Measurements from ENCODE around the gene GPR17.

The GPR17 gene

DNA sequence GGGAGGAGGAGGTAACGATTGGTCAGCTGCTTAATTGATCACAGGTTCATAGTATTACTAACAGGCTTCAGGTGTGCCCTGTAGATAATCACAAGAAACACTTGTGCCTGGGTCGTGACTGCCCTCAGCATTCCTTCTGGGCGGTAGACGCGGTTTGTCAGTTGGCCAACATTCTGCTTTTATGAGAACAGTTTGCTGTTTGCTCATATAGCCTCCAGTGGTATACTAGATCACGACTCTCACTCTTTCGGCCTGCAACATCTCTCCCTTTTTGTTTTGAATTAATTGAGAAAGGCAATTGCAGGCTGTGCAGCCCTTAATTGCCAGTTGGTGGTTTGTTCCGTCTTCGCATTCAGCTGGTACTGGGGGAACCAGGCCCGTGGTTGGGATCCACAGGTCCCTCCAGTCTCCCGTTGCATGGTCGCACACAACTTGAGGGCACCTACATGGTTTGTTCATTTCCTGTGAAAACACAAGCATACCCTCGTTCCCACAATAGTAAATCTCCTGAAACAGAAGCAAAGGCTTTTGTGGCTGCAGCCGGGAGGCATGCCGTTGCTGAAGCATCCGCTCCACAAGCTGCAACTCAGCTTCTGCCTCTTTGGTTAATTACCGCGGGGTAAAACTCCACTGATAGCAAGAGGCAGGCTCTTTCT, 30.3 kb upstream of the GPR17 start:
- no peak for DNase-seq

DNA sequence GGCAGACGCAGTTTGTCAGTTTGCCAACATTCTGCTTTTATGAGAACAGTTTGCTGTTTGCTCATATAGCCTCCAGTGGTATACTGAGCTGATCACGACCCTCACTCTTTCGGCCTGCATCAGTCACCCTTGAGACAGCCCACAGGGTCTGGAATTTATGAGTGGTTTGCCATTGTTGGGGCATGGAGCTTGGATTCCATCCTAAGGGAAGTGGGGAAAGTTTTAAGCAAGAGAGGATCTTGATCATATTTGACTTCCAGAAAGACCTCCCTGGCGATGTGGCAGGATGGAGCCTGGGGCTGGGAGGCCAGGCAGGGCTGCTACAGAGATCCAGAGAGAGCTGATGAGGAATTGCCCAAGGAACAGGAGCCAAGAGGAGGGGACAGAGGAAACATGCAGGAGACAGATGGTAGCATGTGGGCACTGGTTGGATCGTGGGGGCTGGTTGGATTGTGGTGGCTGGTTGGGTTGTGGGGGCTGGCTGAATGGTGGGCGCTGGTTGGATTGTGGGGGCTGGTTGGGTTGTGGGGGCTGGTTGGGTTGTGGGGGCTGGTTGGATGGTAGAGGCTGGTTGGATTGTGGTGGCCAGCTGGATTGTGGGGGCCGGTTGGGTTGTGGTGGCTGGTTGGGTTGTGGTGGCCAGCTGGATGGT, 27.3 kb upstream of the GPR17 start:
- no peak for DNase-seq

GRCh38 chr2:127619203-127619590, 26.8 kb upstream of the GPR17 start:
- no peak for DNase-seq

GRCh38 chr2:127619877-127620705, 25.9 kb upstream of the GPR17 start:
- DNase-seq = no peak

GRCh38 chr2:127620866-127621265, 25.1 kb upstream of the GPR17 start:
- no peak for DNase-seq

DNA sequence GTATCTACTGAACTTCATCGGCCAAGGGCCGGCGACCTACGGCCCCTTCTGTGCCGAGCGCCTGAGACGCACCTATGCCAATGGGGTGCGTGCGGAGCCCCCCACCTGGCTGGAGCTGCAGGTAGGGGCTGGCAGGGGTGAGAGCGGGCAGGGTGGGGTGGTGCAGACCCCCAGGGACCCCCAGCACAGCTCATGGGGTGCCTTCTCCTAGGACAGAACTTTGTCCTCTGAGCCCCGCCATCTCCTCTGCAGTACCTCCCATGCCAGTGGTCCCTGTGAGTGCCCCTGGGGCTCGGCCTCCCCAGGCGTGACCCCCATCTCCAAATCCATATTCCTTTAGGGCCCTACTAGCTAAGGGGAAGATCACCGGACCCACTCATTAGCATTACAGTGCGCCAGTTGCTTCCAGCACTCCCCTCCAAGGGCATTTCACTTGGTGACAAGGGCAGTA, 23.9 kb upstream of the GPR17 start:
- no peak for DNase-seq

DNA sequence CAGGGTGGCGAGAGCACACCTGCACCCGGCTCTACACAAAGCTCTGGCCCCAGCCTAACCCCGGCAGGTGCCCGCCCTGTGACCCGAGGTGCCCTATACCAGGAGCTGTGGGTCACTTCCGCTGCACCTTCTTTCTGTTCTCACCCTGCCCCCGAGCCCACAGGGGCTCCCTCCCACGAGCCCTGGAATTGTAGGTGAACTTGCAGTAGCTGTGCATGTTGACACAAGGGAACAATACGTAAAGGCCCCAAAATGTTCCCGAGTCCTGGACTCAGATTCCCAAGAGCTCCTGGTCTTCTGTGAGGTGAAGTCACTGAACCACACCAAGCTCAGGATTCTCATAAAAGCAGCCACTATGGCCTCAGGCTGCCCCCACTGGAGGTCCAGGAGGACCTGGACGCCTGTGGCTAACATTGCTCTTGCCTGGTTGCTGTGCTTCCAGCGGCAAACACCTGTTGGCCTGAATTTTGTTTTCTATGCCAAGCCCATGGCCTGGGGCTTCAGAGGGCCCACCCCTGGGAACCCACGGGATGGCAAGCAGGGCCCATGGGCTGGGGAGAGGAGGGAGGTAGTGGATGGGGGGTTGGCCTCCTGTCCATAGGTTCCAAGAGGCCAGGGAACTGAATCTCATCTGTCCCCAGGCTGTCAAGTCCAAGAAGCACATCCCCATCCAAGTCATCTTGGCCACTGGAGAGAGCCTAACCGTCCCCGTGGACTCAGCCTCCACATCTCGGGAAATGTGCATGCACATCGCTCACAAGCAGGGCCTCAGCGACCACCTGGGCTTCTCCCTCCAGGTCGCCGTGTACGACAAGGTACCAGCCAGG, 23.2 kb upstream of the GPR17 start:
- no peak for DNase-seq

DNA sequence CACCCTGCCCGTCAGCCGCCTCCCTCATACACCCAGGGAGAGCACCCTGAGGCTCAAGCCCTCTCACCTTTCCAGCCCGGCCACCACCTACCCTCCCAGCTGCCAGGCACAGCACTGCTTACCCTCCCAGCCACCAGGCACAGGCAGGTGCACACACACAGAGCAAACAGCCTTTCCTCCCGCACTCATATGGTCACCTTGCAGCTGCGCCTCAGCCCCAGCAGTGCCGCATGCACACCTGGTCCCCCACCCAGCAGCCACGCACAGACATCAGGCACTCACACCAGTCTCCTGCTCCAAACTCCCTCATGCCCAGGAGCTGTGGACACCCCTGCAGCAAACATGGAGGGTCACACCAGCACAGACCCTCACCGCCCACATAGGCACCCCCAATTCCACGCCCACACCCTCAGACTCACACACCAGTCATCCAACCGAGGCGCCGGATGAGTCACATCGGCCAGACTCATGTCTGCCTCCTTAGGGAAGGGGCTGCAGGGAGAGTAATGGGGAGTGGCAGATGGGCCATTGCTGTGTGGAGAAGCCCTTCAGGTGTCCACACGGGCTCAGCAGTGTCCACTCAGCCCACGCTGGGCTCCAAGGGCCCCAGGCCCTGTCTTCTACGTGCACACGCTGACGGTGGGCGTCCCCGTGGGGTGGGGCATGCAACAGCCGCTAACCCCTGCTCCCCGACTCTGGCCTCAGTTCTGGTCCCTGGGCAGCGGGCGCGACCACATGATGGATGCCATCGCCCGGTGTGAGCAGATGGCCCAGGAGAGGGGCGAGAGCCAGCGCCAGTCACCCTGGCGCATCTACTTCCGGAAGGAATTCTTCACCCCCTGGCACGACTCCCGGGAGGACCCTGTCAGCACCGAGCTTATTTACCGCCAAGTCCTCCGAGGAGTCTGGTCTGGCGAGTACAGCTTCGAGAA, 22.3 kb upstream of the GPR17 start:
- DNase-seq = peak; percentile 77

DNA sequence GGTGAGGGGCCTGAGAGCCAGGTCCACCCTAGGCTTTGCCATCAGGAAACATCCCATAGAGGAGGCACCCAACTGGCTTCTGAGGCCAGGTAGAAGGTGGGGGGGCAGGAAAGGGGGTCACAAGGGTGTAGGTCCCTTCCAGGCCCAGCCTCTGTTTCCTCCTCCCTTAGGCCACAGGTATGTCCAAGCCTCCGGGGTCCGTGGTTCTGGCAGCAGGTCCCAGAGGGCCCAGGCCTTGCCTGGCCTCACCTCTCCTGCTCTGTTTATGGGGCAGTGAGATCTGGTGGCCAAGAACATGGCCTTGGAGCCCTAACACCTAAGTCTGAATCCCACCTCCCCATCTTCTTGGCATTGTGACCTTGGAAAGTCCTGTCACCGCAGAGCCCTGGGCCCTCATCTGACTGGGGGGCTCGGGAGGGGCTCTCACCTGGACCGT, 21.6 kb upstream of the GPR17 start:
- no peak for DNase-seq

GRCh38 chr2:127624756-127625571, 21.0 kb upstream of the GPR17 start:
- DNase-seq = no peak

- DNase-seq = no peak
Observed at GRCh38 chr2:127625572-127625951, 20.4 kb upstream of the GPR17 start.

DNA sequence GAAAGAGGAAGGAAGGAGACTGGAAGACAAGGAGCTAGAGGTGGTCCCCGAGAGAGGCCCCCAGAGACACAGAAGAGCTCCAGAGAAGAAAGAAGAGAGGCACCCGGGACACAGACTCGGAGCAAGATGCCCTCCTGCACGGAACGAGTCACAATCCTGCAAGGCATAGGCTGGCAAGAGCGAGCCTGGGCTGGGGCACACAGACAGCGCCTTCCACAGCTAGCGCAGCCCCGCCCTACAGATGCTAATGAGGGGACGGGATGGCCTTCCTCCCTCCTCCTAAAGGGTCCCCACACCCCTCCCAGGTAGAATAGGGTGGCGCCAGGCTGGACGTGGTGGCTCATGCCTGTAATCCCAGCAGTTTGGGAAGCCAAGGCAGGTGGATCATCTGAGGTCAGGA, 19.8 kb upstream of the GPR17 start:
- DNase-seq = no peak

DNA sequence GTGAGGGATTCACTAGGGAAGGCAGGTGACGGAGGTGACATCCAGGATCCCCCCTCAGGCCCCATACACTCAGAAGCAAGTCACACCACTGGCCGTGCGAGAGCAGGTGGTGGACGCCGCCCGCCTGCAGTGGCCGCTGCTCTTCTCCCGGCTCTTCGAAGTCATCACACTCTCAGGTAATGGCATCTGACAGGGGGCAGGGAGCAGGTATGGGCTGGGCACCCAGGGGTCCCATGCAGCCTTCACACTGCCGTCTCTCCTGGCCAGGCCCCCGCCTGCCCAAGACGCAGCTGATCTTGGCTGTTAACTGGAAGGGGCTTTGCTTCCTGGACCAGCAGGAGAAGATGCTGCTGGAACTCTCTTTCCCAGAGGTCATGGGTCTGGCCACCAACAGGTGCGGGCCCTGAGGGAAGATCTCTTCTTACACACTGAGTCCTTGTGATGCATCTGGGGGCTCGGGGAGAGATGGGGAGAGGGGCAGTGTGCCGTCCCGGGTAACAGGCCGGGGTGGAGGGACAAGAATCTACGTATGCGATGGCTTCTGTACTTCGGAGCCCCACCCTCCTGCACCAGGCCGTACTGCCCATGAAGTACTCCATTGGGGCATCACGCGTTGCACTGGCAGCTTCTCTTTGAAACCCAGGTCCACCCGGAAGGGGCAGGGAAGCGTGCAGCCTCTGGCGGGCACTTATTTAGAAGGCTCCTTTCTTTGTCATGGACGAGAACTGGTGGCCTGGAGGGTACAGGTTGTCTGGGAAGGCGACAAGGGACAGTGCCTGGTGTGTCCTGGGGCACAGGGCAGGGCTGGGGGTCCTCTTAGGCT, 18.8 kb upstream of the GPR17 start:
- DNase-seq = no peak

DNA sequence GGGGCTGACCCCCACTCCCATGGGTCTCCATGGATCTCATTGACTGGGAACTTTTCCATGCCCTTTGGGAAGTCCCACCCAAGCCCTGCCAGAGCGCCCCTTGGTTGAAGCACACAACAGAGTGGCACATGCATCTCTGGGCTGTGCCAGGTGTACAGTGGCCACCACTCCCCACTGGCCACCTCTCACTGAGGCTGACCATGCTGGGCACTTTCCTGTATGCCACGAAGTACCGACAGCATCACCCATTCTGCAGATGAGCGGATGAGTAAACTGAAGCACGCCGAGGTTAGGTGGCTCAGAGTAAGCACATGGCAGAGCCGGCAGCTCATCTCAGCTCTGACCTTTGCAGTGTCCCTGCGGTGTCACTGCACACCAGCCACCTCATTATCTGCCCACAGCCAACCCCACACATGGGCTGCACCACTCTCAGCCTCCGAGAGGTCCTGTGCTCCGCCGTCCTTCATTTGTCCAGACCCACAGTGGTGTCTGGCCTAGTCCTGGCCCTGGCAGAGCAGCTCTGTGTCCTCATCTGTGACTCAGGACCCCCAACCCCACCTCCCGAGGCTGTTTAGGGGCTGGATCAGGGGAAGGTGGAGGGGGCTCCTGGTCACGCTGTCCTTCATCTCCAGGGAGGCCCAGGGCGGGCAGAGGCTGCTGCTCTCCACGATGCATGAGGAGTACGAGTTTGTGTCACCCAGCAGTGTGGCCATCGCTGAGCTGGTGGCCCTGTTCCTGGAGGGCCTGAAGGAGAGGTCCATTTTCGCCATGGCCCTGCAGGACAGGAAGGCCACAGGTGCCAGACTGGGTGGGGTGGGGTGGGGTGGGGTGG, 18.0 kb upstream of the GPR17 start:
- DNase-seq = no peak

- no peak for DNase-seq
Observed at GRCh38 chr2:127628767-127629614, 17.0 kb upstream of the GPR17 start.

DNA sequence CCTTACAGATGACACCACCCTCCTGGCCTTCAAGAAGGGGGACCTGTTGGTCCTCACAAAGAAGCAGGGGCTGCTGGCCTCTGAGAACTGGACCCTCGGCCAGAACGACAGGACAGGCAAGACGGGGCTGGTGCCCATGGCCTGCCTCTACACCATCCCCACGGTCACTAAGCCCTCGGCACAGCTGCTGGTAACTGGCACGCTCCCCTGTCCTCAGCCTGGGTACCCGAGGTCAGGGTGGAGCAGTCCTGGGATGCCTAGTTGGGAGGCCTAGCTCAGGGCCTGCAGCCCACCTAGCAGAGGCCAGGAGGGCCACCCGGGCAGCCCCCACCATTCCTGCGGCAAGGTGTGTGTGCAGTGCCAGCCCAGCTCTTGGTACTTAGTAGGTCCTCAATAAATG, 16.3 kb upstream of the GPR17 start:
- no peak for DNase-seq

DNA sequence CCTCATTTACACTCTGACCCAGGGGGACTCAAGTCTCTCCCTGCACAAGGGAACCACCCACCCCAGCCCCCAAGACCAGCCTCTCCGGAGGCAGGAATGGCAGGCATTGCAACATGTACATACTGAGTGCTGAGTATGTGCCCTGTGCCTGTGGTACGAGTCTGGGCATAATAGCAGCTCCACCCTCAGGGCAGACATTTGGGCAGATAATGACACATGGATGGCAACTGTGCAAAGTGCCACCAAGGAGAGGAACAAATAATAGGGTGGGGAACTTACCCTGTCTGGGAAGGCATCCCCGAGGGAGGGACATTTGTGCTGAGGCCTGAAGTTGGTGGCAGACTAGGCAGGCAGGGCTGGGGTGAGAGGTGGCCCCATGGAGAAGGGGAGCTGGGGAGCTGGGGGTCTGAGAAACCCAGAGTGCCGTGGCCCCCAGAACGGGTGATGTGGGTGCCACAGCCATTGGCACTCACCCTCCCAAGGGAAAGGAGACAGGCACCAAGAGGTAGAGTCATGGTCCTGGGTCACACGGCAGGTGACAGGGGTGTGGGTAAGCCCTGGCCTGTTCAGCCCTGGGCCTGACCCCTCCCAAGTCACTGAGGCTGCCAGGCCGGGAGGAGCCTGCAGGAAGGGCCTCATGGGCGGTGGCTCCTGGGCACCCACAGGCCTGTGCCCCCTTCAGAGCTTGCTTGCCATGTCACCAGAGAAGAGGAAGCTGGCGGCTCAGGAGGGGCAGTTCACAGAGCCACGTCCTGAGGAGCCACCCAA, 15.7 kb upstream of the GPR17 start:
- no peak for DNase-seq
